Effector memory CD8-positive, alpha-beta T cell (primary cell): ENCODE results near the gene ARFGEF3.
"Not testable (repeated sequence)": the region's sequence is repeated elsewhere in the genome, so short reads cannot be mapped to it uniquely, and the experiment has no call there.

Experiments
- ATAC-seq: fragments of 150-1000 bp; cut with Tn5 transposase; replicated peaks from 2 replicates; pipeline ENCODE4 v1.10.0; 2021; ENCODE audit warnings: mild to moderate bottlenecking, moderate library complexity
- DNase-seq, 3 experiments: peaks; one replicate each; pipeline ENCODE4 v3.0.0; 2021
- H3K27ac Mint-ChIP-seq, 2 donors: one replicate each; pipeline ENCODE4 v1.8.0; 2022; ENCODE audit warnings: mild to moderate bottlenecking in 2 of 2, mixed read lengths in 2 of 2, moderate library complexity in 2 of 2
- H3K27me3 Mint-ChIP-seq, 2 donors: one replicate each; pipeline ENCODE4 v1.8.0; 2022; ENCODE audit warnings: mixed read lengths in 2 of 2
- H3K36me3 Mint-ChIP-seq: one replicate; pipeline ENCODE4 v1.8.0; 2022; ENCODE audit warnings: mild to moderate bottlenecking, moderate library complexity, mixed read lengths; ENCODE audit not compliant: insufficient read depth
- H3K4me1 Mint-ChIP-seq, 2 donors: one replicate each; pipeline ENCODE4 v1.8.0; 2022; ENCODE audit warnings: low read depth in 2 of 2, mixed read lengths in 2 of 2
- H3K4me3 Mint-ChIP-seq, 2 donors: one replicate each; pipeline ENCODE4 v1.8.0; 2022; ENCODE audit warnings: mild to moderate bottlenecking in 2 of 2, mixed read lengths in 2 of 2, moderate library complexity in 2 of 2
- H3K9me3 Mint-ChIP-seq, 2 donors: one replicate each; pipeline ENCODE4 v1.8.0; 2022; ENCODE audit warnings: mixed read lengths in 2 of 2

The ARFGEF3 gene

DNA sequence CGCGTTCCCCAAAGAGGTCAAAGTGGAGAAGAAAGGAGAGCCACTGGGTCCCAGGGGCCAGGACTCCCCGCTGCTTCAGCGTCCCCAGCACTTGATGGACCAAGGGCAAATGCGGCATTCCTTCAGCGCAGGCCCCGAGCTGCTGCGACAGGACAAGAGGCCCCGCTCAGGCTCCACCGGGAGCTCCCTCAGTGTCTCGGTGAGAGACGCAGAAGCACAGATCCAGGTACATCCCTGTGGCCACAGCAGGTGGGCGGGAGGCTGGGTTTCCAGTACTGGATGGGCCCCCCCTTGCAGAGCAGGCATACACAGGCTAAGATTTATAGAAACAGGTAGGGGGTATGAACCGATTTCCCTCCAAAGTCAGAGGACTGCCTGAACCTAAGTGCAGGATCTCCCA lies 173.2 kb downstream of the ARFGEF3 start:
- ATAC-seq (no peak), DNase-seq (no peak)
- Mint-ChIP-seq H3K4me1 (no peaks in the 10 kb centered on the region), H3K36me3 (peaks cover 4% of the 10 kb centered on the region), H3K9me3 (no peaks in the 10 kb centered on the region), H3K27ac (no peak overlapping the region), H3K4me3 (no peak overlapping the region), H3K27me3 (peaks cover 24 to 53% of the 10 kb centered on the region in 2 donors)

DNA sequence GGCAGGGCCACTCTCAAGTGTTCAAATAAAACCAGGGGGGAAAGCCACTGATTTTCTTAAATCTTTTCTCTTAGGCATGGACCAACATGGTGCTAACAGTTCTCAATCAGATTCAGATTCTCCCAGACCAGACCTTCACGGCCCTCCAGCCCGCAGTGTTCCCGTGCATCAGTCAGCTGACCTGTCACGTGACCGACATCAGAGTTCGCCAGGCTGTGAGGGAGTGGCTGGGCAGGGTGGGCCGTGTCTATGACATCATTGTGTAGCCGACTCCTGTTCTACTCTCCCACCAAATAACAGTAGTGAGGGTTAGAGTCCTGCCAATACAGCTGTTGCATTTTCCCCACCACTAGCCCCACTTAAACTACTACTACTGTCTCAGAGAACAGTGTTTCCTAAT lies 174.5 kb downstream of the ARFGEF3 start:
- no peak for DNase-seq
- ATAC-seq, result no peak
- Mint-ChIP-seq H3K9me3 (no peaks in the 10 kb centered on the region), H3K27ac (no peak overlapping the region), H3K4me3 (no peak overlapping the region), H3K27me3 (peaks cover 27 to 49% of the 10 kb centered on the region in 2 donors), H3K36me3 (peaks cover 4% of the 10 kb centered on the region), H3K4me1 (no peaks in the 10 kb centered on the region)

DNA sequence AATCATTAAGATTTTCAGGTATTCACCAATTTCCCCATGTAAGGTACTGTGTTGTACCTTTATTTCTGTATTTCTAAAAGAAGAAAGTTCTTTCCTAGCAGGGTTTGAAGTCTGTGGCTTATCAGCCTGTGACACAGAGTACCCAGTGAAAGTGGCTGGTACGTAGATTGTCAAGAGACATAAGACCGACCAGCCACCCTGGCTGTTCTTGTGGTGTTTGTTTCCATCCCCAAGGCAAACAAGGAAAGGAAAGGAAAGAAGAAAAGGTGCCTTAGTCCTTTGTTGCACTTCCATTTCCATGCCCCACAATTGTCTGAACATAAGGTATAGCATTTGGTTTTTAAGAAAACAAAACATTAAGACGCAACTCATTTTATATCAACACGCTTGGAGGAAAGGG lies 175.3 kb downstream of the ARFGEF3 start:
- no peaks in the 10 kb centered on the region for H3K9me3 Mint-ChIP-seq
- no peak overlapping the region for H3K4me3 Mint-ChIP-seq
- peaks cover 27 to 57% of the 10 kb centered on the region in 2 donors for H3K27me3 Mint-ChIP-seq
- no peaks in the 10 kb centered on the region for H3K4me1 Mint-ChIP-seq
- DNase-seq (no peak), ATAC-seq (no peak)
- no peak overlapping the region for H3K27ac Mint-ChIP-seq
- H3K36me3 Mint-ChIP-seq, result peaks cover 4% of the 10 kb centered on the region

DNA sequence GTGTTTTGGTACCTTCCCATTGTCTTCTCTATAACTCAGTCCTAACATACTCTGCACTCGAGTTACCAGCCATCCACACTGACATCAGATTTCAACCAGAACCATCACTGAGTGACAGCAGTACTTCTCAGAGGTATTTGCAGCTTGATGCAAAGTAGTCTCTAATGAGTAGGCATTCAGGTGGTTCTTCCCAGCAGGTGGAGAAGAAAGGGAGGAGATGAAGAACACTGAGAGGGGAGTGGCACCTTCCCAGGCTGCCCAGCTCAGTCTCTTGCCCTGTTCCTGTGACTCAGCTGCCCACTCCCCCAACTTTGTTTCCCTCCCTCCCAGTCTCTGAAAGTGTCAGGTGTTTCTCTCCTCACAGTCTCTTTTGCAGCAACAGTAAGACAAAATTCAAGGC lies 177.3 kb downstream of the ARFGEF3 start:
- no peak overlapping the region for H3K27ac Mint-ChIP-seq
- no peak for ATAC-seq
- H3K9me3 Mint-ChIP-seq, result no peaks in the 10 kb centered on the region
- H3K4me1 Mint-ChIP-seq, result no peaks in the 10 kb centered on the region
- H3K27me3 Mint-ChIP-seq, result peaks cover 36 to 54% of the 10 kb centered on the region in 2 donors
- H3K36me3 Mint-ChIP-seq, result peaks cover 2% of the 10 kb centered on the region
- DNase-seq, result no peak
- no peak overlapping the region for H3K4me3 Mint-ChIP-seq

DNA sequence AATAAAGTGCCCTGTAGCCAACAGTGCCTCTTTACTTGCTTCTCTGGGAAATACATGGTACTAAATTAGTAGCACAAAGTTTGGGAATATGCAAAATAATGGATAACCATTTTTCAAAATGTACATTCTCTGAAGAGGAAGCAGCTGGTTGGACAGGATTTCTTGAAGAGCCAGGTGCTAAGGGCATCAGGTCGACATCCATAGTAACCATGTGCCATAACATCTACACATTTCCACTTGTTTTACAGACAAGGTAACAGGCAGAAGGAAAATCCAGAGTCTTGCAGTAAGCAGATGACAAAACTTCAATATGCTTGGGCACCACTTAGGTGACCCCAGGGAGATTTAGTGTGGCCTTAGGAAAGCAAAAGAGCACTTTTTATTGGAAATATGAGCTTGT lies 179.4 kb downstream of the ARFGEF3 start:
- no peak for DNase-seq
- no peaks in the 10 kb centered on the region for H3K36me3 Mint-ChIP-seq
- ATAC-seq, result no peak
- peaks cover 28 to 35% of the 10 kb centered on the region in 2 donors for H3K27me3 Mint-ChIP-seq
- H3K27ac Mint-ChIP-seq, result no peak overlapping the region
- no peak overlapping the region for H3K4me3 Mint-ChIP-seq
- peaks cover 0 to under 1% of the 10 kb centered on the region in 2 donors for H3K4me1 Mint-ChIP-seq
- H3K9me3 Mint-ChIP-seq, result no peaks in the 10 kb centered on the region

DNA sequence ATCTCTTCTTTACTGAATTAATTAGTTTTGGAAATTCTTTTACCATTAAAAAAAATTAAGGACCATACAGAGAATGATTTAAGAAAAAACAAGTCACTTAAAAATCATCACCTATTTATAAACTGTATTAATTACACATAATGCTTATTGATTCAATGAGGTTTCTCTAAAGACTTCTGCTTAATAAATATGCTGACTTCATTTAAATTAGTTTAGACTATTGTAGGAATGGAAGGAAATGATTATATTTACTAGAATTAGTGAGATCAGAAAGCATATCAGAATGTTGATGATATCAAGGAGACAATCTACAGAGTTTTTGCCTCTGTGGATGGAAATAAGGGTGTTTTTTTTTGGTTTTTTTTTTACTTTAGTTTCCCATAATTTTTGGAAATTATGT lies 181.4 kb downstream of the ARFGEF3 start:
- Mint-ChIP-seq H3K9me3 (no peaks in the 10 kb centered on the region), H3K36me3 (no peaks in the 10 kb centered on the region), H3K27ac (no peak overlapping the region), H3K4me3 (no peak overlapping the region), H3K27me3 (peaks cover 28 to 38% of the 10 kb centered on the region in 2 donors), H3K4me1 (peaks cover 0 to 5% of the 10 kb centered on the region in 2 donors)
- no peak for DNase-seq
- no peak for ATAC-seq

DNA sequence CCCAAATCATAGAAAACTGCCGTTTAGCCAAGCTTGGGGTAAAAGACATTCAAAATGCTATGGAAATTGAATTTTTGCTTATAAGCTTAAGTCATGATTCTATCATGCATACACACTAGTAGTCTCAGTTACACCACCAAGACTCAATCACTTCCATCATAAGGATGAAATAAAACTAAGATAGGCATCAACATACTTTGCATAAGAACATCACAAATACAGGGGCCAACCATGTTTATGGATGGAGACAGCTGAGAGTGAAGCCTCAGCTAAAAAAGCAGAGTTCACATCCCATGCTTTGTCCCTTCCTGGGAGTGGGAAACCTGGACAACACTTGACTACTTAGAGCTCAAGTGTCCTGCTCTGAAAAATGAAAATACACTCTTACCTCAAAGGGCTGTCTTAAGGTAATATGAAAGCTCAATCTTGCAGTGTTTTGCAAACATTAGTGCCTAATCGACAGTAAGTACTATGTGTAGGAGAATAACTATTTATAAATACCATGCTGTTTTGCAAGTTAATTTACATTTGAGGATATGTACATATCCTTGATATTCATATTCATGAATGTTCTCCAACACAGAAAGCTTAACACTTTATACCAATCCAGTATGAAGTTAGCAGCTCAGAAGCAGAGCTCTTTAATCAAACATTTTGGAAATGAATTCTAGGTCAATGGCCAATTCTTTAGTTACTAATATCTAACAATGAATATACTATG lies 184.0 kb downstream of the ARFGEF3 start:
- Mint-ChIP-seq H3K9me3 (no peaks in the 10 kb centered on the region), H3K36me3 (no peaks in the 10 kb centered on the region), H3K4me1 (peaks cover 0 to 5% of the 10 kb centered on the region in 2 donors), H3K27me3 (peaks cover 30 to 43% of the 10 kb centered on the region in 2 donors), H3K4me3 (no peak overlapping the region), H3K27ac (no peak overlapping the region)
- DNase-seq (no peak), ATAC-seq (no peak)

DNA sequence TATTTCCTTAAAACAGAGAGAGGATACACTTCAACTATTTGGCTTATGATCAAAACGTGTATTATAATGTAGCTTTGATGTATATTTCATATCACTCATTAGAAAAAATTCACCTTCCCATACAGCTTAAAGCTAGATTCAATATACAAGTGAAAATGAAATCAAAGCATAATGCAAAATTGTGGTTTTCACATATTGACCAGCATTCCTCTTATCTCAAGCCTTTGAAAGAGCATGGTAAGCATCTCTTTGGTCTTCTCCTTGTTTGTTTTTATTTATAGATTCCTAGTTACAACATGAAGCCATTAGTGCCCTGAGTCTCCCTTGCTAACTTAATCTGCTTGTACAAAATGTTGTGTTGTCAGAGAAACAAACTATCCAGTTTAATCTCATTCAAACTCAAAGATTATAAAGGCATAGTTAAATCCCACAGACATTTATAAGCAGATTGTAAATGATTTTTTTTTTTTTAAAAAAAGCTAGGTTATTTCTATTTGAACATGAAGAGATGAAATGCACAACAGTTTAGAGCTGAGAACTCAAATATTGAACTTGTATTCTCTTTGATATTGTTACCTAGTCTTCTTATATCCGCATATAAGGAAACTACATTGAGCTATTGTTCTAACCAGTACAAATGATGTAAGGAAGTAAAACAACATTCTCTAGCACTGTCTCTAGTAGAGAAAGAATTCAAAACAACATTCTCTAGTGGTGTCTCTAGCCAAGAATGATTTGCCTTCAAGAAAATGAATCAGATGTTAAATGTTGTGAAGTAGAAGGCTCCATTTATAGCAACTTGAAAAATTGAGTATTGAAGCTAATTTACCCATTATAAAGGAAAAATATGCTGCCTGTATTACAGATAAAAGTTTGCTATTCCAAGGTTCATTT lies 184.8 kb downstream of the ARFGEF3 start:
- Mint-ChIP-seq H3K4me3 (no peak overlapping the region), H3K27ac (no peak overlapping the region), H3K9me3 (no peaks in the 10 kb centered on the region), H3K27me3 (peaks cover 25 to 37% of the 10 kb centered on the region in 2 donors), H3K4me1 (peaks cover 0 to 5% of the 10 kb centered on the region in 2 donors), H3K36me3 (no peaks in the 10 kb centered on the region)
- ATAC-seq, result no peak
- DNase-seq, result no peak

DNA sequence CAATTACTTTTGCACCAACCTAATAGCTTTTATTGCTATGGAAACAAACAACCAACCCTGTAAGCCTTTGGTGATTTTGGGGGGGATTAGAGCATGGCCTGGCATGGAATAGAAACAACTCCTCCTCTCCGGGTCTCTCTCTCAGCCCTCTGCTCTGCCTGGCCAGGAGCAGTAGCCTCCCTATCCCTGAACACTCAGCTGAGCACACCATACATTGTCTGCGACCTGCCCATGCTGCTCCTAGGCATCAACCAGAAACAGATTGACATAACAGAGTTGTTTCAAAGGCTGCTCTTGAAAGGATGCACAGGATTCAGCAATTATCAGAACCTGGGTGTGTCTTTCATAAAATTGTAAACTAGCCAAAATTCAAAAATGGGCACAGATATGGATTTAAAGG lies 186.1 kb downstream of the ARFGEF3 start:
- Mint-ChIP-seq H3K4me1 (peaks cover 0 to 5% of the 10 kb centered on the region in 2 donors), H3K9me3 (no peaks in the 10 kb centered on the region), H3K36me3 (no peaks in the 10 kb centered on the region), H3K27ac (no peak overlapping the region), H3K27me3 (peaks cover 27 to 31% of the 10 kb centered on the region in 2 donors), H3K4me3 (no peak overlapping the region)
- DNase-seq (no peak), ATAC-seq (no peak)

DNA sequence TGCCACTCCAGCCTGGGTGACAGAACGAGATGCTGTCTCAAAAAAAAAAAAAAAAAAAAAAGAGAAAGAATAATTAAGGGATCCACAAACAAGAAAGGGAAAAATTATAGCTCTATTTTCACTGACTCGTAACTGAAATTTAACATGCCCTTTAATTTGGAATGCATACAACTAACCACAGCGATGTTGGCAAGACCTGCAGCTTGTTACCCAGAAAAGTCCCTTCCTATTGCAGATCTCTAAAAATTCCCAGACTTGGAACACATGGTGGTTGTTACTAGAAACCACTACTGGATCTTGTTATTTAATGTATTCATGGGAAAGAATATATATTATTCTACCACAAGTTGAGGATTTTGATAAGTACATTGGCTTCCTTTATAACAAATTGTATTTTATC lies 188.2 kb downstream of the ARFGEF3 start:
- H3K4me3 Mint-ChIP-seq, result no peak overlapping the region
- no peak for ATAC-seq
- H3K36me3 Mint-ChIP-seq, result no peaks in the 10 kb centered on the region
- peaks cover 0 to 5% of the 10 kb centered on the region in 2 donors for H3K4me1 Mint-ChIP-seq
- DNase-seq, result no peak
- H3K27ac Mint-ChIP-seq, result no peak overlapping the region
- peaks cover 29 to 39% of the 10 kb centered on the region in 2 donors for H3K27me3 Mint-ChIP-seq
- no peaks in the 10 kb centered on the region for H3K9me3 Mint-ChIP-seq

DNA sequence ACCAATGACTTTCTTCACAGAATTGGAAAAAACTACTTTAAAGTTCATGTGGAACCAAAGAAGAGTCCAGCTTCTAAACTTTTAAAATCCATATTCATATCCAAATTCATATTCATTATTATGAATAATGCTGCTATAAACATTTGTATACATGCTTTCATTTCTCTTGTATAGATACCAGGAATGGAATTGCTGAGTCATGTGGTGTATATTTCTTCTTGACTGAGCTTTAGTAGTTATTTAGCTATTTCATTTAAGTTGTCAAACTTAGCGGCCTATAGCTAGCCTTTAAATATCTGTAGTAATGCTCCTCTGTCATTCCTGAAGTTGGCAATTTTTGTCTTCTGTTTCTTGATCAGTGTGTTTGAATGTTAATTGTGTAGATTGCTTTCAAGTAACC lies 196.2 kb downstream of the ARFGEF3 start:
- Mint-ChIP-seq H3K27ac (no peak overlapping the region), H3K36me3 (no peaks in the 10 kb centered on the region), H3K4me3 (no peak overlapping the region), H3K9me3 (no peaks in the 10 kb centered on the region), H3K4me1 (no peaks in the 10 kb centered on the region), H3K27me3 (peaks cover 34 to 53% of the 10 kb centered on the region in 2 donors)
- DNase-seq (no peak), ATAC-seq (no peak)

DNA sequence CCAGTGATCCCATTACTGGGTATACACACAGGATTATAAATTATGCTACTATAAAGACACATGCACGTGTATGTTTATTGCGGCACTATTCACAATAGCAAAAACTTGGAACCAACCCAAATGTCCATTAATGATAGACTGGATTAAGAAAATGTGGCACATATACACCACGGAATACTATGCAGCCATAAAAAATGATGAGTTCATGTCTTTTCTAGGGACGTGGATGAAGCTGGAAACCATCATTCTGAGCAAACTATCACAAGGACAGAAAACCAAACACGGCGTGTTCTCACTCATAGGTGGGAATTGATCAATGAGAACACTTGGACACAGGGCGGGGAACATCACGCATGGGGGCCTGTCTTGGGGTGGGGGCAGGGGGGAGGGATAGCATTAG lies 206.9 kb downstream of the ARFGEF3 start:
- H3K4me3 Mint-ChIP-seq, H3K9me3 Mint-ChIP-seq, H3K36me3 Mint-ChIP-seq, H3K27ac Mint-ChIP-seq, ATAC-seq, DNase-seq, H3K4me1 Mint-ChIP-seq: not testable (repeated sequence)
- peaks cover 37 to 50% of the 10 kb centered on the region in 2 donors for H3K27me3 Mint-ChIP-seq

DNA sequence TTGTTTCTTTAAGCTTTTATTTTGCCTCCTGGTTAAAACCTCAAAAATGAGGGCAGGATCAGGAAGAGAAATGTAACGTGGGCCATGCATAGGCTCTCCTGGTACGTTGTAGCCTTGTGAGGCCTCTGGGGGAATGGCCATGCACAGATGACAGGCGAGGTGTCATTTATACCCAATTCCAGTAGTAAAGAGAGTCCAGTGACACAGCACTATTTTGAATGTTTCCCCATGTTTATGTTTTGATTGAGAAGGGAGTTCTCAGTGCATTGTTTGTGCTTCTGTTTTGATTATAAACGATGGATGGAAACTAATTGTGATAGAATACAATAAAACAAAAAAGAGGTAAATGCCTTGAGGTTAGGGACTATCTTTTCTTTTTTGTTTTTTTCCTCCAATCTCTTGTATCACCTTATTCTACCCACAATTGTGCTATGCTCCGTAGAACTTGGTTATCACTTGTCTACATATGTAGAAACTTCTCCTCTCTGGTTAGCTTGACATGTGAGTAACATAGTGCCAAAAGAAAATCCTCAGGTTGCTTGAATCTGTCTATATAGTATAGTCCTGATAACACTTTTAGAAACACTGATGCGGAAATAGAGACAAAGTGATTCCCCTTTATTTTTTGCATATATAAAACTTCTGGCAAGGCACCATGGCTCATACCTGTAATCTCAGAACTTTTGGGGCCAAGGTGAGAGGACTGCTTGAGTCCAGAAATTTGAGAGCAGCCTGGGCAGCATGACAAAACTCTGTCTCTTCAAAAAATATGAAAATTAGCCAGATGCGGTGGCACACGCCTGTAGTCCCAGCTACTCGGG lies 209.1 kb downstream of the ARFGEF3 start:
- H3K9me3 Mint-ChIP-seq, result peaks cover 0 to 2% of the 10 kb centered on the region in 2 donors
- H3K4me3 Mint-ChIP-seq, result no peak overlapping the region
- ATAC-seq (no peak), DNase-seq (no peak)
- H3K4me1 Mint-ChIP-seq, result no peaks in the 10 kb centered on the region
- H3K27me3 Mint-ChIP-seq, result peaks cover 16 to 30% of the 10 kb centered on the region in 2 donors
- H3K27ac Mint-ChIP-seq, result no peak overlapping the region
- H3K36me3 Mint-ChIP-seq, result no peaks in the 10 kb centered on the region
